ENCODE data around the gene RAPGEF3.

GRCh38 chr12:47752552-47752951 is 6.1 kb downstream of the RAPGEF3 start:
- TF ChIP-seq, protein P1, sequence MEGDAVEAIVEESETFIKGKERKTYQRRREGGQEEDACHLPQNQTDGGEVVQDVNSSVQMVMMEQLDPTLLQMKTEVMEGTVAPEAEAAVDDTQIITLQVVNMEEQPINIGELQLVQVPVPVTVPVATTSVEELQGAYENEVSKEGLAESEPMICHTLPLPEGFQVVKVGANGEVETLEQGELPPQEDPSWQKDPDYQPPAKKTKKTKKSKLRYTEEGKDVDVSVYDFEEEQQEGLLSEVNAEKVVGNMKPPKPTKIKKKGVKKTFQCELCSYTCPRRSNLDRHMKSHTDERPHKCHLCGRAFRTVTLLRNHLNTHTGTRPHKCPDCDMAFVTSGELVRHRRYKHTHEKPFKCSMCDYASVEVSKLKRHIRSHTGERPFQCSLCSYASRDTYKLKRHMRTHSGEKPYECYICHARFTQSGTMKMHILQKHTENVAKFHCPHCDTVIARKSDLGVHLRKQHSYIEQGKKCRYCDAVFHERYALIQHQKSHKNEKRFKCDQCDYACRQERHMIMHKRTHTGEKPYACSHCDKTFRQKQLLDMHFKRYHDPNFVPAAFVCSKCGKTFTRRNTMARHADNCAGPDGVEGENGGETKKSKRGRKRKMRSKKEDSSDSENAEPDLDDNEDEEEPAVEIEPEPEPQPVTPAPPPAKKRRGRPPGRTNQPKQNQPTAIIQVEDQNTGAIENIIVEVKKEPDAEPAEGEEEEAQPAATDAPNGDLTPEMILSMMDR (IDR thresholded peaks at IDR 0.05), result no peak
- no peak for TF ChIP-seq EZH2 (IDR thresholded peaks at IDR 0.05; ENCODE audit: borderline replicate concordance, insufficient read depth, low read depth, low read length, poor library complexity, severe bottlenecking)
